ENCODE measurements around the gene CDS1.
"Not testable (repeated sequence)": the region's sequence is repeated elsewhere in the genome, so short reads cannot be mapped to it uniquely, and the experiment has no call there.

CDS1 gene

DNA sequence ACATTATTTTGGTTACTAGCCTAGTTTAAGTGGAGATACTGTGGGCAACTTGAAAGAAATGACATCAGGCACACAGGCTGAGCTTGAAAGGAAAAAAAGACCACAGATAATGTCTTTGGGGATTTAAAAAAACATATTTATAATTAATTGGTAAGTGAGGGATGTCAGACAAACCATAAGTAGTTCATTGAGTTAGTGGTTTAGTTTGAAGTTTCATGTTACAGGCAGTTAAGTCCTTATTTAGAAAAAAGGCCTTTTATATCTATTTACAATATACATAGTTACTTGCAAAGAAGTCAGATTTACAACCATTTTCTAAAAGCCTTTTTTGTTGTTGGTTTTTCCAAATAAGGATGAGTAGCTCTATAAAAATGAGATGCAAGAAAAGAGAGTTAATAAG, 89.2 kb downstream of the CDS1 start:
- no peak for DNase-seq

GRCh38 chr4:84673475-84674240, 90.7 kb downstream of the CDS1 start:
- DNase-seq: no peak

DNA sequence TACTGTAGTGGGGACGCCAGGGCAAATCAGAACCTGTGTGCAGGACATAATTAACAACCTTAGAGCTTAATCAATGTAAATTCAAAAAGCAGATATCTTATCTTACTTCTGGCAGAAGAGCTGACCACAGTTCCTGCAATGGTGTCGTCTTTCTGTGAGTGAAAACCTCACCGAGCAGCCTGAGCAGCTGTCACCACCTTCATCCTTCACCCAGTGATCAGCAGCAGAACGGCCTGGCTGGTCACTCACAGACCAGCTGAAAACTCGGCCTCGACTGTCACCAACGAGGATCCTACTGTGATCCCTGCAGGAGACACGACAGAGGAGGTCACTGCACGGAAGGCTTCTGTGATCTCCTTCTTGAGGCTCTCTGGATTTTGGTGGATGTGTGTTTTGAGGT, 94.2 kb downstream of the CDS1 start:
- no peak for DNase-seq

GRCh38 chr4:84677995-84678394, 95.1 kb downstream of the CDS1 start:
- DNase-seq: no peak

GRCh38 chr4:84678976-84679744, 96.2 kb downstream of the CDS1 start:
- DNase-seq: no peak

DNA sequence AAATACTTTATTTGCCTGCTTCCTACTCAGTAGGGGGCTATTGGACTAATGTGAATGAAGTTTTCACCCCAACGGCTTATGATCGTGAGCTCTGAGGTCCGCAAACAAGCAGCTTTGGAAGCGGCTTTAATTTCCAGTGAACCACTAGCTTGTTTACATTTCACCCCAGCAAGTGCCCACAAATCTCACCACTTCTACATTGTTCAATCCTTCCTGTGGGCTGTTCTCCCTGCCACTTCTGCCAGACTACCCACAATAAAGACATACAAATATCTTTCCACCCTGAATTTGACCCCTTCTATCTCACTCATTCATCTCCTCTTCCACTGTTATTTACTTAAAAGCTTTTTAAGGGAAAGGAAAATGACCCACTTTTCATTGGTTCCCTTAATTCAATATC, 98.0 kb downstream of the CDS1 start:
- no peak for DNase-seq

GRCh38 chr4:84681486-84682274, 98.8 kb downstream of the CDS1 start:
- peak in 10 of 51 donors; percentile 2 to 36 (median 16) for DNase-seq

DNA sequence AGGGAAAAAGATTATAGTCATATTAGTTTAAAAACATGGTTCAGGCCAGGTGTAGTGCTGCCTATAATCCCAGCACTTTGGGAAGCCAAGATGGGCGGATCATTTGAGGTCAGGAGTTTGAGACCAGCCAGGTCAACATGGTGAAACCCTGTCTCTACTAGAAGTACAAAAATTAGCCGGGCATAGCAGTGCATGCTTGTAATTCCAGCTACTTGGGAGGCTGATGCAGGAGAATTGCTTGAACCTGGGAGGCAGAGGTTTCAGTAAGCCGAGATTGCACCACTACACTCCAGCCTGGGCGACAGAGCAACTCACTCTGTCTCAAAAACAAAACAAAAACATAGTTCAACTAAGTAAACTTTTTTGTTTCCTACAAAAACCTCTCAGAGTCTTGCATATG, 99.7 kb downstream of the CDS1 start:
- DNase-seq: not testable (repeated sequence)

DNA sequence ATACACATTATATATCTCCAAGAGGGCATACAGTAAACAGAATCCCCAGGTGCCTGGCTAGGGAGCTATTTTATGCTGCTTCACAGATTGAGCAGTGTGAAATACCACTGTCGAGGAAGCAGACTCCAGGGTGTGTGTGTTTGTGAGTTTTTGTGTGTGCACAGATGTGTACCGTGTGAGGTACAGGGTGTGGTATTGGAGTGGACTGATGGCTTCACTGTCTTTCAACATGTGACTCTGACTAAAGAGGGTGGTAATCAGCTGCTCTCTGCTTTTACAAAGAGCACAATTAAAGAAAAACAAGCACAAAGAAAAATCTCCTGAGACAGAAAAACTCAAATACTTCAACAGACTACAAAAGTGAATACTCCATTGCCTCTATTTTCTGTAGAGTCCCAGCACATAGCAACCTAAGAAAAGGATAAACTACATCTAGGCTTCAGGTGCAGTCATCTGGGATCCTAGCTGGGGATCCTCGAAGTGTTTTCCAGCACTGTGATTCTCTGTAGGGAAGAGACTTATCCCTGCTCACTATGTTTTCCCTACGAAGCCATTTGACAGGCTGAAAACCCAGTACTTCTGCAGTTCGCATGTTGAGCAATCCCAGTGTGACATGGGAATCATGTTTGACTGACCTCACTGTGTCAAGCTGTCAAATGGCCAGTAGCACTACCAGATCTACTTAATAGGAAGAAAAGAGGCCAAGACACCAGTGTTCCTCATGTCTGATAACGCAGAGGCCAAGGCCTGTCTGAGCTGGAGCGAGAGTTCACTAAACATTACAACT, 100.3 kb downstream of the CDS1 start:
- no peak for DNase-seq

- no peak for DNase-seq
Observed at GRCh38 chr4:84684361-84684760, 101.4 kb downstream of the CDS1 start.

GRCh38 chr4:84685105-84685504, 102.2 kb downstream of the CDS1 start:
- DNase-seq: no peak

DNA sequence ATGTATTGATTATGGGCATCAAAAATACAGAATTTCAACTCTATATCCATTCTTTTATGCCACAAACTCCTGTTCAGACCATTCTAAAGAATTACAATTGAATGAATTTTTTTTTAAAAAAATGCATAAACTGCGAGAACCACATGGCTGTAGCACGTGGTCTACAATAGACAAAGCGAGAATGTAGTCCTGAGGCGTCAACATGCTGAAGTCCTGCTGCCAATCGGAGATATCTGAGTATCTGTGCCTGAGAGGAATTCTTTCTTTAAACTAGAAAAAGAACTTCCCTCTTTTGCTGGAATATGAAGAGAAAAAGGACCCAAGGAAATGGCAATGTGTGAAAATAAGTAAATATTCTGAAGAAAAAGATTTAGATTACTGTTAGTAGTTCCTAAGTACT, 105.7 kb downstream of the CDS1 start:
- DNase-seq: no peak

DNA sequence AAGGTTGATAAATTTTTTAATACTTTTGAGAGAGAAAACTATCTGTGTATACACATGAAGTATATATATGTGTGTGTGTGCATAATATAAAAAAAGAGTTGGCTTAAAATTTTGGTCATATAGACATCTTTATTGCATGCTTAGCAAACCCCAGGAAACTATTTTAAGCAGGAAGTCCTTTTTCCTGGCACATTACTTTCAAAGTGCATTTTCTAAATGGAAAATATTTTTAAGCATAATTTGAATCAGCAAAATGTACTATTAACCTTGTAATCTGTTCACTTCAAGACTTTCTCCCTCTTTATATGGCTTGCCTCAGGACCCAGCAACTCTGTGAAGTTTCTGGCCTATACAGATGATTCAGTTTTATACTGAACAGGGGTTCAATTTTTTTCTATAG, 106.3 kb downstream of the CDS1 start:
- no peak for DNase-seq

DNA sequence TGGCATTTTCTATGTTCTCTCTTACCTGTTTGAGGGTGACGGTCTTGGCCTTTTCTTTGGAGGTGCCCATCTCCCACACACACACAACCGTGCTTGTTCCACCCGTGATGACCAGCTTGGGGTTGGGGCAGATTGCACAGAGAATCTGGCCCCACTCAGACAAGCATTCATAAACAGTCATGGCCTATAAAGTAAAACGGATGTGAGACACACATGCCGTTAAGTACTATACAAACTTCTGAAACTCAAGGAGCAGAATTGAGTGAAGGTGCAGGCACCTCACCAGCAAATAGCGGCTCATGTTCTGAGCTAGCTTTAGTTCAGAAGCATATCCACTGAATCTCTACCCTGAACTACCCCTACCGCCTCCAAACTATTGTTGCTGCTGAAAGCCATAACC, 107.6 kb downstream of the CDS1 start:
- DNase-seq: no peak

- DNase-seq: peak in 11 of 51 donors; percentile 8 to 60 (median 26)
Observed at GRCh38 chr4:84691170-84691691, 108.3 kb downstream of the CDS1 start.

DNA sequence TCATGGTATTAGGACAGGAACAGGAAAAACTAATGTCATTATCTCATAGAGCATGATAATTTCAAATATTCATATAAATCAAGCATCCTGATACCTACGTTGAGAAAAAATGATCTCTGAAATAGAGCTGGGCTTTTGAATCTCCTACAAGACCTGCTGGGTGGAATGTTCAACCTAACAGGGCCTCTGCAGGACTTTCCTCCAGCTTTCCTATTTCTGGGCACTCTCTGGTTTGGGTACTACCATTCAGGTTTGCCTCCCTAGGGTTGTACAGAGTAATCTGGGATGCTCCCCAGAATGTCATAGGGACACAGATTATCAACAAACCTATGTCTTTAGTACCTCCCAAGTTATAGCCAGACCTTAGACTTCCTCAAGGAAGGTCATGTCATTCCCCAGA, 108.9 kb downstream of the CDS1 start:
- no peak for DNase-seq

DNA sequence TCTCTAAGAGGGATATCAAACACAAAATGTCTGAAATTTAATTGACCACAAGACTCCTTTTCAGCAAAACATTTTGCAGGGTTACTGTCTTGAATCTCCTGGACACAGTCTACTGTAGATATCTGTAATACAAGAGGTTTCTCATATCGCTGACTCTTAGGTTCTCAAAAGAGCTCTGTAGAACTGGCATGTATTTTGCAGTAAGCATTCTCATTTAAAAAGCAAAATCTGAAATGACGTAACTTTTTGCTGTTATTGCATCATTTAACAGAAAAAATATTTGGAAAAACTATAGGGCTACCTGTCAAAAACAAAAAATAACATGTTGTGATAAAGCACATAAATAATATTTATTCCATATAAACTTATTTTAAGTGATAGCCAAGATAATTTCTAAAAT, 114.2 kb downstream of the CDS1 start:
- no peak for DNase-seq

GRCh38 chr4:84697615-84698201, 114.8 kb downstream of the CDS1 start:
- no peak for DNase-seq

DNA sequence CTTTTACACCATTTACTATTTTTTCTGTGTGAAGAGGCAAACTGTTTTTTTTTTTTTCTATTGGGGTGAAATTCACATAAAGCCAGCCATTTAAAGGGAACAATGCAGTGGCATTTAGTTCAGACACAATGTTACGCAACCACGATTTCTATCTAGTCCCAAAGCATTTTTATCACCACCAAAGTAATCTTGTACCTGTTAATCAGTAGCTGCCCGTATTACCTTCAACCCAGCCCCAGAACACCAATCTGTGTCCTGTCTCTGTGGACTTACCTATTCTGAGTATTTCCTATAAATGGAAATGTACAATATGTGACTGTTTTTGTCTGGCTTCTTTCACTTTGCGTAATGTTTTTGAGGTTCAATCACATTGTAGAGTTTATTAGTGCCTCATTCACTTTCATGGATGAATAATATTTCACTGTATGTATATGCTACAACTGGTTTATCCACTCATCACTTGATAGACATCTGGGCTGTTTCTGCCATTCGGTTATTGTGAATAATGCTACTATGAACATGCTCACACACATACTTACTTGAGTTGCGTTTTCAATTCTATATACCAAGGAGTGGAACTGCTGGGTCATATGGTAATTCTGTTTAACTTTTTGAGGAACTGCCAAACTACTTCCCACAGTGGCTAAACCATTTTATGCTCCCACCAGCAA, 116.2 kb downstream of the CDS1 start:
- DNase-seq: no peak

Data from hypothalamus (tissue), 51 donors.